Measurements from ENCODE around the gene ZNF30.
"Not testable (repeated sequence)": the region's sequence is repeated elsewhere in the genome, so short reads cannot be mapped to it uniquely, and the experiment has no call there.

The ZNF30 gene

DNA sequence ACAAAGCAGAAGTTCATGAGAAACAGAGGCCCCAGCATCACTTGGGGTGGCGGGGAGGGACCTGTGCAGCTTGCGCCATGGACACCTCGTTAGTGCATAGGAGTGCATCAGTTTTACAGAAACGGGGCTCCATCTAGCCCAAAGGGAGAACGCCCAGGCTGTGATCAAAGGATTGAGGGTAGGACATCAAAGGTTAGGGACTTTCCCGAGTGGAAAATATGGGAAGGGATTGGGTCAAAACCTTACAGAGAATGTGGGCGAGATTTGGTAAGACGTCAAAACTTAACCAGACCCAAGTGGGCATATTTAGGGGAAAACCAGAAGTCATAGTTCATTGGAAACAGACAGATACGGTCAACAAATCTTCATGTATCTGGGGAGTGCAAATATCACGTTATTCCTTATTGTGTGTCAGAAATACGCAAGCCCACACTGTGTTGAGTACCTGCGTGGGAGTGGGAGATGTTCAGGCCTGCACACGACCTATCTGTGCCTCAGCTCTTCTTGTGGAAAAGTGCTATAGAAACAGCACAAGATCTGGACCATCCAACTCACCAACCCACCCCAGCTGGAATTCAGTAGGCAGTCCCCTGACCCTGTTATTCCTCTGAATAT, 64.0 kb downstream of the ZNF30 start:
- Histone ChIP-seq H3K27me3 (ENCODE audit: insufficient read depth, poor library complexity, severe bottlenecking) (no peaks in the 10 kb centered on the region), H3K27ac (replicated peaks) (no peak overlapping the region), H3K4me3 (replicated peaks; ENCODE audit: insufficient read depth, low read length) (no peak overlapping the region)
- DNase-seq (ENCODE audit: low read depth in 1 of 2, low spot score in 1 of 2) = no peak
- TF ChIP-seq SPI1 (IDR thresholded peaks at IDR 0.05; ENCODE audit: borderline replicate concordance, low read depth) = no peak
- no peak for TF ChIP-seq REST (IDR thresholded peaks at IDR 0.05; ENCODE audit: insufficient replicate concordance, low read depth)
- no peak for TF ChIP-seq GABPA (IDR thresholded peaks at IDR 0.05; ENCODE audit: low read depth)

- H3K27ac ChIP-seq (replicated peaks) = no peak overlapping the region
- no peak for DNase-seq (ENCODE audit: low read depth in 1 of 2, low spot score in 1 of 2)
- no peaks in the 10 kb centered on the region for H3K27me3 ChIP-seq (ENCODE audit: insufficient read depth, poor library complexity, severe bottlenecking)
- no peak overlapping the region for H3K4me3 ChIP-seq (replicated peaks; ENCODE audit: insufficient read depth, low read length)
- no peak for TF ChIP-seq SPI1 (IDR thresholded peaks at IDR 0.05; ENCODE audit: borderline replicate concordance, low read depth)
- no peak for TF ChIP-seq POLR2AphosphoS5 (IDR thresholded peaks at IDR 0.05; ENCODE audit: low read depth)
- TF ChIP-seq, protein P1, sequence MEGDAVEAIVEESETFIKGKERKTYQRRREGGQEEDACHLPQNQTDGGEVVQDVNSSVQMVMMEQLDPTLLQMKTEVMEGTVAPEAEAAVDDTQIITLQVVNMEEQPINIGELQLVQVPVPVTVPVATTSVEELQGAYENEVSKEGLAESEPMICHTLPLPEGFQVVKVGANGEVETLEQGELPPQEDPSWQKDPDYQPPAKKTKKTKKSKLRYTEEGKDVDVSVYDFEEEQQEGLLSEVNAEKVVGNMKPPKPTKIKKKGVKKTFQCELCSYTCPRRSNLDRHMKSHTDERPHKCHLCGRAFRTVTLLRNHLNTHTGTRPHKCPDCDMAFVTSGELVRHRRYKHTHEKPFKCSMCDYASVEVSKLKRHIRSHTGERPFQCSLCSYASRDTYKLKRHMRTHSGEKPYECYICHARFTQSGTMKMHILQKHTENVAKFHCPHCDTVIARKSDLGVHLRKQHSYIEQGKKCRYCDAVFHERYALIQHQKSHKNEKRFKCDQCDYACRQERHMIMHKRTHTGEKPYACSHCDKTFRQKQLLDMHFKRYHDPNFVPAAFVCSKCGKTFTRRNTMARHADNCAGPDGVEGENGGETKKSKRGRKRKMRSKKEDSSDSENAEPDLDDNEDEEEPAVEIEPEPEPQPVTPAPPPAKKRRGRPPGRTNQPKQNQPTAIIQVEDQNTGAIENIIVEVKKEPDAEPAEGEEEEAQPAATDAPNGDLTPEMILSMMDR (IDR thresholded peaks at IDR 0.05; ENCODE audit: insufficient read depth, low read length) = no peak
These were observed 65.0 kb downstream of the ZNF30 start for GRCh38 chr19:34991542-34992333.

DNA sequence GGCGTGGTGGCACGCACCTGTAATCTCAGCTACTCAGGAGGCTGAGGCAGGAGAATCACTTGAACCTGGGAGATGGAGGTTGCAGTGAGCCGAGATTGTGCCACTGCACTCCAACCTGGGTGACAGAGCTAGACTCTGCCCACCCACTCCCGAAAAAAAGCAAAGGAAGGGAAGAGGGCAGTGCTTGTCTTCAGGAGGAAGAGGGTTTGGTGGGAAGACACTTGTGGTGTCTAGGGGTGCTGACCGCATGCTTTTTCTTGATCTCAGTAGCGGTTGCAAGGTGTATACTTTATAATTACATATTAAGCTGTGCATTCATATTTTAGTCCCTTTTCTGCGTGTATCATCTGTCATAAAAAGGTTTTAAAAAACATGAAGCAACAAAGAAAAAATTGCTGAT, 65.9 kb downstream of the ZNF30 start:
- not testable (repeated sequence) for H3K4me3 ChIP-seq (replicated peaks; ENCODE audit: insufficient read depth, low read length); DNase-seq (ENCODE audit: low read depth in 1 of 2, low spot score in 1 of 2); H3K27ac ChIP-seq (replicated peaks); H3K27me3 ChIP-seq (ENCODE audit: insufficient read depth, poor library complexity, severe bottlenecking)

GRCh38 chr19:34994286-34994642, 67.6 kb downstream of the ZNF30 start:
- H3K27me3 ChIP-seq (ENCODE audit: insufficient read depth, poor library complexity, severe bottlenecking) = no peaks in the 10 kb centered on the region
- no peak for DNase-seq (ENCODE audit: low read depth in 1 of 2, low spot score in 1 of 2)
- TF ChIP-seq, protein P1 (IDR thresholded peaks at IDR 0.05; ENCODE audit: insufficient read depth, low read length) = no peak
- TF ChIP-seq REST (IDR thresholded peaks at IDR 0.05; ENCODE audit: insufficient replicate concordance, low read depth) (no peak), POLR2AphosphoS5 (IDR thresholded peaks at IDR 0.05; ENCODE audit: low read depth) (no peak), SPI1 (IDR thresholded peaks at IDR 0.05; ENCODE audit: borderline replicate concordance, low read depth) (no peak), GABPA (IDR thresholded peaks at IDR 0.05; ENCODE audit: low read depth) (no peak)
- H3K27ac ChIP-seq (replicated peaks) = no peak overlapping the region
- H3K4me3 ChIP-seq (replicated peaks; ENCODE audit: insufficient read depth, low read length) = no peak overlapping the region
